Dendritic cell treated with granulocyte-macrophage colony-stimulating factor and Interleukin-4, amounts not matched to agents 40 ng/mL and 50 ng/mL, for 4 days (primary cell): ENCODE data around the gene SDS.
A peak's percentile ranks its signal among the peaks of the same experiment; 100 is the strongest.

Experiments
- H3K27ac Mint-ChIP-seq: one replicate; pipeline ENCODE4 v1.8.0; 2022; ENCODE audit warnings: mild to moderate bottlenecking, mixed read lengths
- H3K27me3 Mint-ChIP-seq: one replicate; pipeline ENCODE4 v1.8.0; 2022; ENCODE audit warnings: mild to moderate bottlenecking, mixed read lengths
- H3K36me3 Mint-ChIP-seq: one replicate; pipeline ENCODE4 v1.8.0; 2022; ENCODE audit warnings: low read depth, mixed read lengths
- H3K4me1 Mint-ChIP-seq: one replicate; pipeline ENCODE4 v1.8.0; 2022; ENCODE audit warnings: low read depth, mixed read lengths
- H3K4me3 Mint-ChIP-seq: one replicate; pipeline ENCODE4 v1.8.0; 2022; ENCODE audit warnings: mild to moderate bottlenecking, moderate library complexity, mixed read lengths
- H3K9me3 Mint-ChIP-seq: one replicate; pipeline ENCODE4 v1.8.0; 2022; ENCODE audit warnings: mixed read lengths
- intact Hi-C: fragments of 100-400 bp; cut with micrococcal nuclease; formaldehyde crosslinking; loops from one replicate; pipeline ENCODE4 v1.15.0; 2022

The SDS gene

DNA sequence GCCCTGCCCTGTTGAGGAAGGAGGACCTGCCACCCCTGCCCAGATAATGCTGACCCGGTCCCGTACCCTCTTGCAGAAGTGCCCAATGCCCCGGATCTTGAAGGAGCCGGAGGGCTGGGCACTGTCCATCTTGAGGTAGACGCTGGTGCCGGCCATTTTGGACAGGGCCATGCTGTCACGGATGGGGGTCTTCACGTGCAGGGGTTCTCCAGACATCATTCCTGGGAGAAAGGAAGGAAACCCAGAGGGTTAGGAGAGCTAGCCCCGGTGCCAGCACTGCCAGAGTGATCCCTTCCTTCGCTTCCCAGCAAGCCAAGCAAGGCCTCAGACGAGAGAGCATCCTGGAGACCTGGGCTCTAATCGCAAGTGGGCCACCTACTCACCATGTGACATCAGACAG, 4.2 kb downstream of the SDS start:
- Mint-ChIP-seq H3K36me3 (no peaks in the 10 kb centered on the region), H3K4me3 (no peak overlapping the region), H3K27me3 (peaks cover 15% of the 10 kb centered on the region), H3K4me1 (peaks cover 16% of the 10 kb centered on the region), H3K27ac (no peak overlapping the region), H3K9me3 (no peaks in the 10 kb centered on the region)
- intact Hi-C loops, result no loop called here

DNA sequence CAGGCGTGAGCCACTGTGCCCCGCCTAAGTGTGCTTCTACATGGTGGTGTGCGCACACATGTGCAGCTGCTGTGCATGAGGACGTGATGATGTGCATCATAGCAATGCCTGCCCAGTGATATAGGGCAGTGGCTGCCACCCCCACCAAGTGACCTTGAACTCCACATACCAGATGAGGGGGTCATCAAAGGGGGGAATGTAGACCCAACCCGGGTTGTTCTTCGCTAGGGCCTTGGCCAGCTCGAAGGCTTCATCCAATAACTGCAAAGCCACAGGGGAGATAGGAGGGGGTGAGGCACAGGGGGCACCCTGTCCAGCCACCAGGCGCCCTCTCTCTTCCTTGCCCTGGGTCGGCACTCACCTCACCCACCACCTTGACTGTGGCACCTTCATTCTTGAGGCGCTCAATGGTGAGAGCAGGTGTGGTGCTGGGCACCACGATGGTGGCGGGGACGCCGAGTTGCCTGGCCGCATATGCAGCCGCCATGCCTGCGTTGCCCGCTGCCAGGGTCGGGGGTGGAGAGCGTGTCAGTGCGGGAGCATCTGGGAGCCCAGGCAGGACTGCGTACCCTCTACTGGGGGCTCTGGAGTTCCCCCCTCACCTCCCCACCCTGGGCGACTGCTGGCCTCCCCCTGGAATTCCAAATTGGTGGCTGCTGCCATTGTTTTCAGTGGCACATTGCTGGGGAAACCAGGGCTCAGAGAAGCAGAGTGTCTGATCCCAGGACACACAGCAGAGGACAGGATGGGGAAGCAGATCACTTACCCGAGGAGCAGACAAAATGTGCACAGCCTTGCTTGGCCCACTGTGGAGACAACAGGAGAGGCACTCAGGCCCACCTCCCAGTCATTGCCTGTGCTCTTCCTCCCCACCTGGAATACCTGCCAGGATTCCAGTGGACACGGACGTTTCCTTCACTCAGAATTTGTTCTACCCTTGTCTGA, 5.1 kb downstream of the SDS start:
- Mint-ChIP-seq H3K27me3 (peaks cover 15% of the 10 kb centered on the region), H3K4me1 (peaks cover 7% of the 10 kb centered on the region), H3K27ac (peak overlapping the region; percentile 19), H3K36me3 (peaks cover 3% of the 10 kb centered on the region), H3K4me3 (no peak overlapping the region), H3K9me3 (no peaks in the 10 kb centered on the region)
- intact Hi-C loops, result no loop called here

DNA sequence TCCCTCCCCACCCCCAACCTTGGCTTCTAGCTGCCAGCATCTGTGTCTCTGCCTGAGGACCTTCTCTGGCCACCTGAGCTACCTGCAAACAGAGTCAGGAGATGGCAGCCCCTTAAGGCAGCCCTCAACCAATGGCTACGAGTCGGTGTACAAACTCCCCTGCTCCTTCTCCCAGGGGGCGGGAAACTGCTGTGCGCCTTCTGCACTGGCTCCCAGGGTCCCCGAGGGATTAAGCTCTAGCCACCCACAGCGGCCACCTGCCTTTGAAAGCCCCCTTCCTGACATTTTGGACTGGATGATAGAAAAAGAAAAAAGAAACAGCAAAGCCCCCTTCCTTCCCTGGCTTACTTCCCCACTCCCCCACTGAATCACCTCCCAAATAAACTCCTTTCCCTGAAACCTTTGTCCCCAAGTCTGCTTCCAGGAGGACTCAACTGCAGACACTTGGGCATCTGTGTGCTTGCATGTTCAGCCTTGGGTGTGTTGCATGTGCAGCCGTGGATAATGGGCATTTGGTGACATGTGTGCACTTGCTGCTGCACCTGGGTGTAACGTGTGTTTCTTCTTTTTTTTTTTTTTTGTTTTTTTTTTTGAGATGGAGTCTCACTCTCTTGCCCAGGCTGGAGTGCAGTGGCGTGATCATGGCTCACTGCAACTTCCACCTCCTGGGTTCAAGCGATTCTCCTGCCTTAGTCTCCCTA, 6.0 kb downstream of the SDS start:
- Mint-ChIP-seq H3K27me3 (peaks cover 15% of the 10 kb centered on the region), H3K27ac (no peak overlapping the region)
- intact Hi-C loops, result no loop called here

DNA sequence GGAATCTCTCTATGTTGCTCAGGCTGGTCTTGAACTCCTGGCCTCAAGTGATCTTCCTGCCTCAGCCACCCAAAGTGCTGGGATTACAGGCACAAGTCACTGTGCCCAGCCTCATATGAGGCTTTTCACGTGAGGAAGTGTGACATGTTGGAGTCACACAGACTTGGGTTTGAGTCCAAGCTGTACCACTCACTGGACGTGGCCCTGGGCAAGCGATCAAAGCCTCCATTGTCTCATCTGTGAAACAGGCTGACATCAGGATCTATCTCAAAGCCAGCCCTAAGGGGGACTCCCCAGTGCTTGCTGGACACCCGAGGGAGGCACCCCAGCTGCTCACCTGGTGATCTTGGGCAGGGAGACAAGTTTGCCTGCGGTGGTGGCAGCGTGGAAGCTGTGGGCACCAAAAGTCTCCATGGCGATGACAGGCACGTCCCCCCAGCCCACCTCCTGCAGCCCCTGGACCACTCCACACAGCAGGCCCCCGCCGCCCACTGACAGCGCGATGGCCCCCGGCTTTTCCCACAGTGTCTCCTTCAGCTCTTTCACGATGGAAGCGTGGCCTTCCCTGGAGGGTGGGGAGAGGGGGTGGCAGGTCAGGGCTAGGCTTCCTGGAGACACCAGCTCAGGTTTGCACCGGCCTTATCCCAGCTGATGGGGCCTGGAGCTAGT, 6.7 kb downstream of the SDS start:
- H3K36me3 Mint-ChIP-seq, result peaks cover 12% of the 10 kb centered on the region
- H3K4me1 Mint-ChIP-seq, result peaks cover 5% of the 10 kb centered on the region
- intact Hi-C loops, result no loop called here

More for the DNA sequence above, 6.0 kb downstream of the SDS start:
- Mint-ChIP-seq H3K36me3 (peaks cover 9% of the 10 kb centered on the region), H3K9me3 (no peaks in the 10 kb centered on the region), H3K4me1 (peaks cover 5% of the 10 kb centered on the region), H3K4me3 (no peak overlapping the region)

DNA sequence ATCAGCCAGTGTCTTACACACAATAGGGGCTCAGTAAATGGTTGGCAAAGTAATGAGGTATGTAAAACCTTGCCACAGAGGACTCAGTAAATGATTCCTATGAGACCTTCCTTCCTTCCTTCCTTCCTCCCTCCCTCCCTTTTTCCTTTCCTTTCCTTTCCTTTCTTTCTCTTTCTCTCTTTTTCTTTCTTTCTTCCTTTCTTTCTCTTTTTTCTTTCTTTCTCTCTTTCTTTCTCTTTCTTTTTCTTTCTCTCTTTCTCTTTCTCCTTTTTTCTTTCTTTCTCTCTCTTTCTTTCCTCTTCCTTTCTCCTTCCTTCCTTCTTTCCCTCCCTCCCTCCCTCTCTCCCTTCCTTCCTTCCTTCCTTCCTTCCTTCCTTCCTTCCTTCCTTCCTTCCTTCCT, 7.5 kb downstream of the SDS start:
- Mint-ChIP-seq H3K27ac (no peak overlapping the region), H3K9me3 (no peaks in the 10 kb centered on the region), H3K4me1 (peaks cover 5% of the 10 kb centered on the region), H3K36me3 (peaks cover 12% of the 10 kb centered on the region), H3K27me3 (peaks cover 15% of the 10 kb centered on the region), H3K4me3 (no peak overlapping the region)
- intact Hi-C loops, result no loop called here

More for the DNA sequence above, 6.7 kb downstream of the SDS start:
- H3K9me3 Mint-ChIP-seq, result no peaks in the 10 kb centered on the region
- H3K27ac Mint-ChIP-seq, result no peak overlapping the region
- H3K4me3 Mint-ChIP-seq, result no peak overlapping the region
- H3K27me3 Mint-ChIP-seq, result peaks cover 15% of the 10 kb centered on the region

DNA sequence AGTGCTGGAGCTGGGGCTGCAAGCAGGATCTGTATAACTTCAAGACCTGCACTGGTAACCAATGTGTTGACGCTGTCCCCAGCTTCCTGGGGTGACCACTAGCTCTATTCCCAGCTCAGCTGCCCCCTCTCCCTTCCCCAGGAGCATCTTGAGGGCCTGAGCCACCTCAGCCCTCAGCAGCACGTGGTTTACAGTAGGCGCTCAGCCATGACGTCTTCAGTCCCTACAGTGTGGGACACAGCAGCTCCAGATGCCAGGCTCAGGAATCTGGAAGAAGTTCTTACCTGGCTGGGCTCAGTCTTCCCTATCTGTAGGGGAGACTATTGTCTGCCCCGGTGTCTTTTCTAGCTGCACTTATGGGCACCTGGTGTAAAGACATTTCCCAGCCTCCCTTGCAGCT, 8.6 kb downstream of the SDS start:
- H3K4me3 Mint-ChIP-seq, result no peak overlapping the region
- peaks cover 15% of the 10 kb centered on the region for H3K27me3 Mint-ChIP-seq
- H3K9me3 Mint-ChIP-seq, result no peaks in the 10 kb centered on the region

DNA sequence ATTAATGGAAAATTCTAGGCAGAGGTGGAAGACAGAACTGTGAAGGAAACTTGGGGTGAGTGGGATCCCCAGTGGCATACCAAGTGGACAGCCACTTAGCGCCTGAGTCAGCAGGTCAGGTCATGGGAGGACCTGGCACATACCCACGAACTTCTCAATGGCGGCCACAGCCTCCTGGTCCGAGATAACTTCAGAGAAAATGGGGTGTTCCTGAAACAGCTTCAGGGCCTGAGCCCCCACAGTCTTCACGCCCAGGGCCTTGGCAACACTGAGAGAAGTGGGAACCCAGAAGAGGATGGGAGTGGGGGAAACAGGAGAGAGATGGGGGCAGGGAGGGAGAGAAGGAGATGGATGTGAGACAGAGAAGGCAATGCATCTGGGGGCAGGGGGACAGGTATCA, 9.9 kb downstream of the SDS start:
- Mint-ChIP-seq H3K4me1 (peaks cover 5% of the 10 kb centered on the region), H3K9me3 (no peaks in the 10 kb centered on the region), H3K4me3 (no peak overlapping the region), H3K36me3 (peaks cover 12% of the 10 kb centered on the region), H3K27me3 (peaks cover 13% of the 10 kb centered on the region), H3K27ac (no peak overlapping the region)
- intact Hi-C loops, result no loop called here

More for the DNA sequence above, 8.6 kb downstream of the SDS start:
- Mint-ChIP-seq H3K4me1 (peaks cover 5% of the 10 kb centered on the region), H3K27ac (no peak overlapping the region), H3K36me3 (peaks cover 12% of the 10 kb centered on the region)
- intact Hi-C loops, result no loop called here

DNA sequence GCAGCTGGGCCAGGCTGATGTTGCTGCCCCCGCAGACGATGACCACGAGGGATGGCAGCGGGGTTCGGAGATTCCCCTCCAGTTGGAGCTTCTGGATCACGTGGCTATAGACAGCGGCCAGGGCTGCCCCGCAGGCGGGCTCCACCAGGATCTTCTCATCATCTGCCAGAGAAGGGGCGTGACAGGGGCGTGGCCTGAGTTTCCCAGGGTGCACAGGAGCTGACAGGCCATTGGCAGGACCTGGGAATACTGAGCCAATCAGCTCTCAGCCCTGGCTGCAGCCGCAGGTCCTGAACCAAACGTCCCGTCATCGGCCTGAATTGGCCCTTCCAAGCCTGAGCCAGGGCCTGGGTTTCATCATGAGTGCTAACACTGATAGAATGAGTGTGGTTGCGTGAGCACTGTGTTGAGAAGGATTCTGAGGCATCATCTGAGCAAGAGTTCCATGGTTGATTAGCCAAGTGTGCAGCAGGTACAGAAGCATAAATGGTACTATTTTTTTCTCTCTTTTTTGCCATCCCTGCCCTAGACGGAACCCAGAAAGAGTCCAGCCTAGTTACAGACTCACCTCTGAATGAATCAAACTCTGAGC, 10.6 kb downstream of the SDS start:
- Mint-ChIP-seq H3K36me3 (peaks cover 12% of the 10 kb centered on the region), H3K4me3 (no peak overlapping the region), H3K4me1 (peaks cover 5% of the 10 kb centered on the region), H3K27ac (no peak overlapping the region), H3K9me3 (no peaks in the 10 kb centered on the region), H3K27me3 (peaks cover 10% of the 10 kb centered on the region)
- intact Hi-C loops, result no loop called here

DNA sequence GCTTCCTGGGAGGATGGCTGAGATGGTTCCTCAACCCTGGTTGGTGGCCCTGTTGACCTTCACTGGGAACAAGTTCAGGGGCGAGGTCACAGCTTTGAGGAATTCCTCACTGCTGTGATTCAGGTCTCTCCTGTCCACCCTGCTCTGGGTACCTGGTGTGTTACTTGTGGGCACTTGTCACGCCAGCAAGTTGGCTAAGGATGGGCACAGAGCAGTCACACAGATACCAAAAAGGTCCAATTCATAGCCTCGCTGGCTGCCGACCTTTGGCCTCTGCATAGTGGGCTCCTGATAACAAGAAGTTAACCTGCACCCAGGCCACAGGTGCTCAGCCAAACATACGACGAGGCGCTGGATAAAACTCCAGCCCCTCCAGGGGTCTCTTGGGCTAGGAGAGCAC, 11.2 kb downstream of the SDS start:
- Mint-ChIP-seq H3K9me3 (no peaks in the 10 kb centered on the region), H3K27me3 (peaks cover 7% of the 10 kb centered on the region), H3K27ac (no peak overlapping the region), H3K4me3 (no peak overlapping the region), H3K36me3 (peaks cover 12% of the 10 kb centered on the region), H3K4me1 (peaks cover 5% of the 10 kb centered on the region)
- intact Hi-C loops, result no loop called here

DNA sequence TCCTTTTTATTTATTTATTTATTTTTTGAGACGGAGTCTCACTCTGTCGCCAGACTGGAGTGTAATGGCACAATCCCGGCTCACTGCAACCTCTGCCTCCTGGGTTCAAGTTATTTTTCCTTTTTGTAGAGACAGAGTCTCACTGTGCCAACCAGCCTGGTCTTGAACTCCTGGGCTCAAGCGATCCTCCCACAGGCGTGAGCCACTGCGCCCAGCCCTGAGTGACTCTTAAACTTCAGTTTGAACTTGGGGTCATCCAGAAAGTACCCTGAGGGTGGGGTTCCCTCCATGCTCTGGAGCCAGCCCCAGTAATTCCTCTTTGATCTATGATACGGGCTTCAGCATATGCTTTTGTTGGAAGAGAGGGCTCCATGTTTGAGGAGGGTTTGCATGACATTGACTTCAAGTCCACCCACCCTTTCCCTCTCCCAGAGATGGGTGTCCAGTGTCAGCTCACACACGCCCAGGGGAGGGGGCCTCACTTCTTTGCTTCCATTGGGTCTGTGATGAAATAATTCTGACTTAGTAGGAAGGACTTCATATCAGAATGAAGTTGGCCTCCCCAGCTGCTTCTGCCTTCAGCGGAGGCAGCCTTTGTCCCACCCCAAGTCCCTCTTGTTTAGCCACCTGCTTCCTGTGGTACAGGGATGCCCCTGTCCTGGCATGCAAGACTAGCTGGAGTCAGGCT, 11.9 kb downstream of the SDS start:
- peaks cover under 1% of the 10 kb centered on the region for H3K27me3 Mint-ChIP-seq
- H3K9me3 Mint-ChIP-seq, result no peaks in the 10 kb centered on the region
- no peak overlapping the region for H3K4me3 Mint-ChIP-seq
- intact Hi-C loops, result no loop called here
- H3K27ac Mint-ChIP-seq, result peak overlapping the region; percentile 24
- H3K36me3 Mint-ChIP-seq, result peaks cover 12% of the 10 kb centered on the region
- H3K4me1 Mint-ChIP-seq, result peaks cover 5% of the 10 kb centered on the region

DNA sequence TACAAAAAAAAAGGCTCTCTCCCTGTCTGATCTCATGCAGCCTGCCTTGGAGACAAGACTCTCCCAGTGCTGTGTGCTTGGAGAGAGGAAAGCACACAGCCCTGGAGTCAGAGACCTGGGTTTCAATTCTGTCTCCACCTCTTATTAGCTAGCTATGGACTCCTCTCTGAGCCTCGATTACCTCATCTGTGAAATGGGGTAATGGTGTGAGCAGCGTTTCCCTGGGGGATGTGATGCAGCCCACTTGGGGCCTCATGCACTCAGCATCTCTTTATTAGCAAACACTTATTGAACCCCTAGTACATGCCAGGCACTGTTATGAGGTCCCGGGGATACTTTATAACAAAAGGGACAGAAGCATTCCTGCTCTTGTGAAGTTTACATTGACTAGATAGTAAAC, 12.5 kb downstream of the SDS start:
- H3K9me3 Mint-ChIP-seq, result no peaks in the 10 kb centered on the region
- intact Hi-C loops, result no loop called here
- no peak overlapping the region for H3K27ac Mint-ChIP-seq
- H3K36me3 Mint-ChIP-seq, result peaks cover 12% of the 10 kb centered on the region
- H3K4me3 Mint-ChIP-seq, result no peak overlapping the region
- no peaks in the 10 kb centered on the region for H3K27me3 Mint-ChIP-seq
- peaks cover 2% of the 10 kb centered on the region for H3K4me1 Mint-ChIP-seq

DNA sequence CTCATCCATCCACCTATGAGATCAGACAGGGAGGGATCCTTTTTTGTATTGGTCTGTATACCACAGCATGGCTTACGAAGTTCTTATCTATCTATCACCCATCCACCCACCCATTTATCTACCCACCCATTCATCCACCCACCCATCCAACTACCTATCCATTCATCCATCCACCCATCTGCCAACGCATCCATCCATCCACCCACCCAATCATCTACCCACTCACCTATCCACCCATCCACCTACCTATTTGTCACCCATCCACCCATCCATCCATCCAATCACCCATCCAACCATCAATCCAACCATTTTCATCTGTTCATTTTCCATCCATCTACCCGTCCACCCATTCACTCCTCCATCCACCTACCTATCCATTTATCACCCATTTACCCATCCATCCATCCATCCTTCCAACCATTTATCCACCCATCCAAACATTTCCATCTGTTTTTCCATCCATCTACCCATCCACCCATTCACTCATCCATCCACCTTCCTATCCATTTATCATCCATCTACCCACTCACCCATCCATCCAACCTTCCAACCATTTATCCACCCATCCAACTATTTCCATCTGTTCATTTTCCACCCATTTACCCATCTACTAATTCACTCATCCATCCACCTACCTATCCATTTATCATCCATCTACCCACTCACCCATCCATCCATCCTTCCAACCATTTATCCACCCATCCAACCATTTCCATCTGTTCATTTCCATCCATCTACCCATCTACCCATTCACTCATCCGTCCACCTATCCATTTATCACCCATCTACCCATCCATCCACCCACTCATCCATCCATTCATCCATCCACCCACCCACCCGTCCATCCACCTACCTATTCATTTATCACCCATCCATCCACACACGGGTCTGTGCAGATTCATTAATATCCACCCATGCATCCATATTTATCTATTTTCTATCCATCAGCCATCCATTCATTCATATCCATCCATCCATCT, 13.3 kb downstream of the SDS start:
- peaks cover 12% of the 10 kb centered on the region for H3K36me3 Mint-ChIP-seq
- no peaks in the 10 kb centered on the region for H3K4me1 Mint-ChIP-seq
- no peaks in the 10 kb centered on the region for H3K9me3 Mint-ChIP-seq
- no peaks in the 10 kb centered on the region for H3K27me3 Mint-ChIP-seq
- no peak overlapping the region for H3K27ac Mint-ChIP-seq
- H3K4me3 Mint-ChIP-seq, result no peak overlapping the region
- intact Hi-C loops, result no loop called here
